GM12892 (cell line): Measurements from ENCODE around the gene KDM1A.

Source experiments
- DNase-seq: peaks from one replicate; pipeline ENCODE4 v3.0.0; 2011; ENCODE audit not compliant: insufficient read length
- FAIRE-seq: peaks from 2 replicates; lab custom pipeline; 2011; peaks lifted over from hg19 to GRCh38; lab: Jason Lieb, UNC
- POLR2A ChIP-seq: IDR thresholded peaks from 2 replicates; pipeline ENCODE4 v1.6.1; 2011; ENCODE audit warnings: low read depth, low read length, control low read depth
- POLR2AphosphoS5 ChIP-seq: IDR thresholded peaks from 2 replicates; pipeline ENCODE4 v1.6.1; 2011; ENCODE audit warnings: low read depth, low read length, control low read depth
- TAF1 ChIP-seq: IDR thresholded peaks from 2 replicates; pipeline ENCODE4 v1.6.1; 2011; ENCODE audit warnings: low read depth, mild to moderate bottlenecking, control low read depth, low read length, borderline replicate concordance

The KDM1A gene

GRCh38 chr1:23021834-23022233, 2.6 kb downstream of the KDM1A start:
- no peak for DNase-seq
- TF ChIP-seq POLR2A (no peak), TAF1 (no peak), POLR2AphosphoS5 (no peak)

GRCh38 chr1:23023174-23023845, 4.0 kb downstream of the KDM1A start:
- no peak for FAIRE-seq
- TF ChIP-seq POLR2A, result no peak
- no peak for TF ChIP-seq POLR2AphosphoS5
- no peak for TF ChIP-seq TAF1
- DNase-seq, result no peak

More at GRCh38 chr1:23021834-23022233, 2.6 kb downstream of the KDM1A start:
- FAIRE-seq, result no peak

DNA sequence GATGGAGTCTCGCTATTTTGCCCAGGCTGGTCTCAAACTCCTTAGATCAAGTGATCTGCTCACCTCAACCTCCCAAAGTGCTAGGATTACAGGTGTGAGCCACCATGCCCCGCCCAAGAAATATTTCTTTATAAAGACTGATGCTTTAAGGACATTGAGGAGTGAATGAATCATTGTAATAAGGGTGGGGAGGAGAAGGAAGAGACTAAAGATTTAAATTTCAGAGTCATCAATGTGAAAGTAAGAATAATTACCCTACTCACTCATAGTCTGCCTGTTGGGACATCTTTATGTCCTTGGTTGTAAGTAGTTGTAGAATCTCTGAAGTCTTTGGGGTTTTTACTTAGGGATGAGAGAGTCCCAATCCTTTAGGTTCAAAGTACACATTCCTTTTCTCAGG, 7.3 kb downstream of the KDM1A start:
- FAIRE-seq (peak; percentile 5), DNase-seq (no peak)
- no peak for TF ChIP-seq TAF1
- TF ChIP-seq POLR2A, result no peak
- no peak for TF ChIP-seq POLR2AphosphoS5

DNA sequence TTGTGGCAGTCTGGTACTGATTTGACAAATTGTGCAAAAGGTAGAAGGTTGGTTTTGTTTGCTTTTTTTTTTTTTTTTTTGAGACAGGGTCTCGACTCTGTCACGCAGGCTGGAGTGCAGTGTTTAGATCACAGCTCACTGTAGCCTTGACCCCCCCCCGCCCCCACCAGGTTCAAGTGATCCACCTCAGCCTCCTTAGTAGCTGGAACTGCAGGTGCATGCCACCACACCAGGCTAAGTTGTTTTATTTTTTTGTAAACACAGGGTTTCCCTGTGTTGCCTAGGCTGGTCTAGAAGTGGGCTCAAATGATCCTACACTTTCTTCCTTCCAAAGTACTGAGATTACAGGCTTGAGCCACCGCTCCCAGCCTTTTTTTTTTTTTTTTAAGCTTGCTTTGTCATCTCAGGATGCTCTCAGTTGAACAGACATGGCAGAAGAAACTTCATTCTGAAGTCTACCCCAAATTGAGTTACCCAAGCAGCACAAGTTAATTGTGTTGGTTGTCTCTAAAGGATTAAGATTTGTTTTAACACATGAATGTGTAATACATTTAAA, 8.2 kb downstream of the KDM1A start:
- no peak for TF ChIP-seq TAF1
- no peak for TF ChIP-seq POLR2A
- TF ChIP-seq POLR2AphosphoS5, result no peak
- DNase-seq (no peak), FAIRE-seq (no peak)

DNA sequence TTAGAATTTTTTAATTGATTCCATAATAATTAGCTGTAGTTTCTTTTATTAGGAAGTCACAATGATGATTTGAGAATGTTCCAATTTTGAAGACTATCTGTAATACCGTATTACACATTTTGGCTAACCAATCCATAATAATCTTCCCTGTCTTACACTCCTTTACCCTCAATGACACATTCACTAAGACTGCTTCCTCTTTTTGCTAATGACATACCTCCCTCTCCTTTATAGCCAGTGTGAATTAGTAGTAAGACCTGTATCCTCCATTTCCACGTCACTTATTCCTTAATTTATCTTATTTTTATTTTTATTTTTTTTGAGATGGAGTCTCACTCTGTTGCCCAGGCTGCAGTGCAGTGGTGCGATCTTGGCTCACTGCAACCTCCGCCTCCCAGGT, 10.1 kb downstream of the KDM1A start:
- FAIRE-seq (peak; percentile 85), DNase-seq (no peak)
- TF ChIP-seq TAF1 (no peak), POLR2A (no peak), POLR2AphosphoS5 (no peak)

- DNase-seq, result no peak
- FAIRE-seq, result no peak
- TF ChIP-seq TAF1 (no peak), POLR2A (no peak), POLR2AphosphoS5 (no peak)
Observed at GRCh38 chr1:23035823-23036452, 16.7 kb downstream of the KDM1A start.

DNA sequence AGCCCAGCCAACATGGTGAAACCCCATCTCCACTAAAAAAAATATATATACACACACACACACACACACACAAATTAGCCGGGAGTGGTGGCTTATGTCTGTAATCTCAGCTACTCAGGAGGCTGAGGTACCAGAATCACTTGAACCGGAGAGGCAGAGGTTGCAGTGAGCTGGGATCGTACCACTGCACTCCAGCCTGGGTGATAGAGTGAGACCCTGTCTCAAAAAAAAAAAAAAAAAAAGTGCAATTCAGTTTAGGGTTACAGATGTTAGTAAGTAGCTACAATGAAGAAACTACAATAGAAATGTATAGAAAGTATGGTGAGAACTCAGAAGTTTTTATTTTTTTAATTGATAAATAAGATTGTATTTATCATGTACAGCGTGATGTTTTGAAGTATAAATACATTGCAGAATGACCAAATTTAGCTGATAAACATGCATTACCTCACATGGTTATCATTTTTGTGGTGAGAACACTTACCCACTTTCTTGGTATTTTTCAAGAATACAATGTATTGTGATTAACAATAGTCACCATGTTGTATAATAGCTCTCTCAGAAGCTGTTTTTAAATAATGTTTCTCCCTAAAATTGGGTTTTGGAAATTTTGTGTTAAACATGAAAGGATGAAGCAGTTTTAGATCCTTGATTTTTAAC, 17.9 kb downstream of the KDM1A start:
- FAIRE-seq, result no peak
- DNase-seq, result no peak
- TF ChIP-seq POLR2AphosphoS5 (no peak), TAF1 (no peak), POLR2A (no peak)

GRCh38 chr1:23039308-23039826, 20.1 kb downstream of the KDM1A start:
- TF ChIP-seq TAF1 (no peak), POLR2A (no peak), POLR2AphosphoS5 (no peak)
- DNase-seq (no peak), FAIRE-seq (no peak)

DNA sequence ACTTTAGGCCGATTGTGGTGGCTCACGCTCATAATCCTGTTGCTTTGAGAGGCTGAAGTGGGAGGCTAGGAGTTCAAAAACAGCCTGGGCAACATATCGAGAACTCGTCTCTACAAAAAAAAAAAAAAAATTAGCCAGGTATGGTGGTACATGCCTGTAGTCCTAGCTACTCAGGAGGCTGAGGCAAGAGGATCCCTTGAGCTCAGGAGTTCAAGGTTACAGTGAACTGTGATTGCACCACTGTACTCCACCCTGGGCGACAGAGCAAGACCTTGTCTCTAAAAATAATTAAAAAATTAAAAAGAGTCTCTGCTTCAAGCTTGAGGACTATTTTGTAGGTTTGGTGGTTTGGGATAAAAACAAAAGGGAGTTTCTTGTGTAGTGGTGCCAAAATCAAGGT, 21.2 kb downstream of the KDM1A start:
- FAIRE-seq (no peak), DNase-seq (no peak)

GRCh38 chr1:23044035-23044434, 24.8 kb downstream of the KDM1A start:
- TF ChIP-seq POLR2AphosphoS5 (no peak), POLR2A (no peak), TAF1 (no peak)
- DNase-seq, result no peak
- FAIRE-seq, result no peak

More for the DNA sequence above, 21.2 kb downstream of the KDM1A start:
- TF ChIP-seq TAF1, result no peak
- no peak for TF ChIP-seq POLR2A
- no peak for TF ChIP-seq POLR2AphosphoS5

- no peak for TF ChIP-seq POLR2A
- no peak for TF ChIP-seq TAF1
- TF ChIP-seq POLR2AphosphoS5, result no peak
- no peak for FAIRE-seq
- DNase-seq, result no peak
Observed at GRCh38 chr1:23050201-23050600, 30.9 kb downstream of the KDM1A start.

- DNase-seq (no peak), FAIRE-seq (peak; percentile 56)
- TF ChIP-seq POLR2A (no peak), TAF1 (no peak), POLR2AphosphoS5 (no peak)
Observed at GRCh38 chr1:23051290-23051909, 32.1 kb downstream of the KDM1A start.
